GM21526 (cell line): ENCODE measurements around the gene BMPR1B.
"Not testable (repeated sequence)": the region's sequence is repeated elsewhere in the genome, so short reads cannot be mapped to it uniquely, and the experiment has no call there.

Source experiments
- ATAC-seq: cut with Tn5 transposase; IDR thresholded peaks from one replicate; pipeline ENCODE4 v1.9.1; 2021; ENCODE audit warnings: moderate library complexity; ENCODE audit not compliant: unreplicated experiment, low FRiP score

BMPR1B gene

DNA sequence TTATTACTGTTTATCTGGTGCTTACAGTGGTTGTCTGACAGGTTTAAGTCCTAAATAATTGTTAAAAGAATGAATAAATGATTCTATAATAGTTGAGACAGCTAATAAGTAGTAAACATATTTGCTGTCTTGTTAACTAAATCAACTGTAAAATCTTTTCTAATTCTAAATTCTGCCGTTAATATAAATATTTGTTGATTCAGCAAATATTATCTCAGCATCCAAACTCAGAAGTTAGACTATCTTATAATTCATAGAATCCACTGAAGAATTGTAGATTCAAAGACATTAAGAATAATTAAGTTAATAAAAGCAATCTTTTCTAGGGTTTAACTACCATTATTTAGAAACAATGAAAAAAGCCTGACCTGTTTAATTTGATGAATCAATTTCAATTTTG is 256.3 kb downstream of the BMPR1B start:
- ATAC-seq = no peak

GRCh38 chr4:95017305-95018064 is 259.7 kb downstream of the BMPR1B start:
- ATAC-seq = no peak

DNA sequence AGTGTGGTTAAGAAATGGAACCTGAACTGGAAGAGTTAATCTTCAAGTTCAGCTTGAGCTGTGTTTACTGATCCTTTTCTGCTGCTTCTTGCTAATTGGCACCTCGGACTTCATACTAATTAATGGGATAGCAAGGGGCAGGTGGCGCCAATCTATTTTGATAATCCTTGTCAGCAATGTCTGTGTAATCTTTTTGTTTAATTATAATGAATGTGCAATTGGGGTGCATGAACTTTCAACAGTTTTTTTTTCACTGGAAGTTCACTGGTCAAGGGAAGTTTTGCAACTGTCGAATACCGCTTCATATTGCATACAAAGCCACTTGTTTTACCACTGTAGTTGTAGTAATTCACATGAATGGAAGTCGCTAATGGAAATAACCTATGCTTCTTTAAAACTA is 261.0 kb downstream of the BMPR1B start:
- no peak for ATAC-seq

GRCh38 chr4:95020521-95020920 is 262.8 kb downstream of the BMPR1B start:
- ATAC-seq = no peak

DNA sequence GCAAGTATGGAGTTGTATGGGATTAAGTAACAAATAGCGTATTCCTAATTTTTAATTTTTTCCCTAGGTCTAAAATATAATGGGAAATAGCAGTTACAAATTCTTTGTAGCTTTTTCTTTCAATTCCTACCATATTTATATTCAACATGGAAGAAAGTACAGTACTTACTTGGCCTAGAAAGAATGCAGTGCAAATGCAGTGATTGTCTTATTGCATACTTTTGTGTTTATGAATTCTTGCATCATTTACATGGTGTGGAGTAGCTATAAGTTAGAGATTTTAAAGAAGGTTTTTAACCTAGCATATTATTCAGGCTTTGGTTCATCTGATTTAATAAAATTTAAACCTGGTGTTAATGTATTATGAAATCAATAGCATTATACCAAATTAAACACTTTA is 263.3 kb downstream of the BMPR1B start:
- ATAC-seq = no peak

- ATAC-seq = no peak
These were observed 265.4 kb downstream of the BMPR1B start for GRCh38 chr4:95023110-95023509.

DNA sequence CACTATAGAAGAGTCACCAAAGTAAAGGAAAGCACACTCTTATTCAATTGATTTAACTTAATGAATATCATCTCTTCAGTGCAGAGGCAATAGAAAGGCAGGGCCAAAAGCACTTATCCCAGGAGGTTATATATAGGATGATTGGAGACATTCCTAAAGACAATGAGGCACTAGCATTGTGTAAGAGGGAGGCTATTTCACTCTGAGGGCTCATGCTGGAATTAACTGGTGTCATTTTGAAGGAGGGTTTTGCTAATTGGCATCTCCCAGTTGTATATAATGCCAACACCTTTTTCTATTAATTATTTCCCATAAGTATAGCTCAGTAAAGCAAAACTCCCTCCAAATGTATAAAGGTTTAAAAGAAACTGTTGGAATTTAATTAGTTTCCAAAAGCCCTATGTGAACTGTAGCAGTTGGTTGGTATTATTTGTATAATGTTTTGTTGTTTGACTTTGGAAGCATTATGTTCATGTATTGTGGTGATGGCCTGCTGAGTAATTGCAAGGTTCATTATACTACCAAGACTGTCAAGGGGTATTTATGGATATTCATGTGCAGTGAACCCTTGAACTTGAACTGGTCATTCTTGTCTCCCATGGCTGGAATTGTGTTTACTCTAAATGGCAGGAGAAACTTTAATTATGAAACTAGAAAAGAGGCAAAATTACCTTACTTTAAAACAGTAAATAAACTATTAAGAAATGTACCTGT is 270.3 kb downstream of the BMPR1B start:
- ATAC-seq = no peak

- ATAC-seq = no peak
These were observed 281.0 kb downstream of the BMPR1B start for GRCh38 chr4:95038791-95039190.

DNA sequence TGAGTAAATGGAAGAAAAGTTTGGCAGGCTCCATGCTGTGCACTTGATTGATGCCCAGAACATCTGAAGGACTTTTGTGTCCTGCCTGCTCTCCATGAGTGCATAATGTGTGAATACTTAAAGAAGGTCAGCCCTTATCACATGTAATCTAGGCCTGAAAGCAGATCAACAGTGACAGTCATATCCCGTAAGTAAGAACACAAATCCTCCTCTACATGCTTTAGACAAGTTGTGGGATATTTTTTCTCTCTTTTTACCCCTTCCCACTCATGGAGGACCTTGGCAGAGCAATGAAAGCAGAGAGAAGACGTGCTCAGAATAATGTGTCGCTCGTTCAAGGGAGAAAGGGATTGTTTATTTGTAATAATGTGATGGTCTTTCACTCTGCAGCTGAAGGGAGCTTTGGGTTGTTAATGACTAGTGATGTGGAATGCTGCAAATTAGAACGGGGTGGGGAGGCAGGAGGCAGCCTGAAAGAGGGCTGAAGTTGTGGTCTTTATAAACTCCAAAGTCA is 286.6 kb downstream of the BMPR1B start:
- ATAC-seq = no peak

DNA sequence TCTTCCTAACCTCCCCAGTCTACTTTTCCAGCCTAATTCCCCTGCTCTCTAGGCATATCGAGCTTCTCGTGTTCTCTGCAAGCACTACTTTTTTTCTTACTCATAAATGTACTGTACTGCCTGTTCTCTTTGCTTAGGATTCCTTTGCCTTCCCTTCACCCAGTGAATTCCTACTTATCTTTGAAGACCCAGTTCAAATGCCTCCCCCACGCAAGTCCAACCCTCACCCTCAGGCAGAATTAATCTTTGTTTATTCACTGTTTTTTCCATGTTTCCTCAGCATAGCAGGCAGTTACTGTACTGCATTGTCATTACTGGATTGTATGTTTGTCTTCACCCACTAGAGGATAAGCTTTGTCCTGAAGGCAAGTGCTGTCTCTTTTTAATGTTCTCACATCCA is 287.7 kb downstream of the BMPR1B start:
- no peak for ATAC-seq

DNA sequence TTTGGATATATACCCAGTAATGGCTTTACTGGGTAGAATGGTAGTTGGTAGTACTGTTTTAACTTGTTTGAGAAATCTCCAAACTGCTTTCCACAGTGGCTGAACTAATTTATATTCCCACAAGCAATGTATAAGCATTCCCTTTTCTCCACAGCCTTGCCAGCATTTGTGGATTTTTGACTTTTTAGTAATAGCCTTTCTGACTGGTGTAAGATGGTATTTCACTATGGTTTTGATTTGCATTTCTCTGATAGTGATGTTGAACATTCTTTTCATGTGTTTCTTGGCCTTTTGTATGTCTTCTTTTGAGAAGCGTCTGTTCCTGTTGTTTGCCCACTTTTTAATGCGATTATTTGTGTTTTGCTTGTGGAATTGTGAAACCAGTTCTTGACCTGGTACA is 290.5 kb downstream of the BMPR1B start:
- ATAC-seq = no peak

DNA sequence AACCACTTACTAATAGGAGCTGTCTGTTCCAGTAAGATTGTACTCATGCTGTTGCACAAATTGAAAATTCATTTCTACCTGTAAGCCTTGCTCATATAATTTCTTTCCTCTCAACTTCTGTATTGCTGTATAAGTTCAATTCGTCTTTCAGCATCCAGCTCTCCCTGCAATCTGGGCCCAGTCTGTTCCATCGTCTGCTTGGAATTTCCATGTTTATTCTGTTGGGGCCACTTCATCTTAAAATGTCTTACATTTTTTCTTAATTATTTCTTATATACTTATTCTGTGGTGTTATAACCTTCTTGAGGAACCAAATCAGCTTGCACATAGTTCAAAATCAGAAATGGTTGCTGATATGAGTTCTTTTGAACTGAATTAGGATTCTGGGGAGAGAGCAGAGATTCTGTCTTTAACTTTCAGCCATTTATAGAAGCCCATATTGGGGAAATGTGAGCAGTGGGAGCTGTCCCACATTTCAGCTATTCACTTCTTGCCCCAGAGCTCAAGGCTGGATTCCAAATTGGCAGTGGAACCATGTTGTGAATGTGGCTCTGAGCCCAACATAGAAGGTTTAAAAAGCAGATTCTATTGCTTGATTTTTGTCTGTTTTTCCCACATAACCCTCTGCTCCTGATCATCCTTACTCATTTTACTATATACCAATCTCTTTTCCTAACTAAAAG is 291.9 kb downstream of the BMPR1B start:
- no peak for ATAC-seq

- no peak for ATAC-seq
These were observed 293.4 kb downstream of the BMPR1B start for GRCh38 chr4:95050980-95051701.

GRCh38 chr4:95051702-95052020 is 293.9 kb downstream of the BMPR1B start:
- ATAC-seq = no peak

DNA sequence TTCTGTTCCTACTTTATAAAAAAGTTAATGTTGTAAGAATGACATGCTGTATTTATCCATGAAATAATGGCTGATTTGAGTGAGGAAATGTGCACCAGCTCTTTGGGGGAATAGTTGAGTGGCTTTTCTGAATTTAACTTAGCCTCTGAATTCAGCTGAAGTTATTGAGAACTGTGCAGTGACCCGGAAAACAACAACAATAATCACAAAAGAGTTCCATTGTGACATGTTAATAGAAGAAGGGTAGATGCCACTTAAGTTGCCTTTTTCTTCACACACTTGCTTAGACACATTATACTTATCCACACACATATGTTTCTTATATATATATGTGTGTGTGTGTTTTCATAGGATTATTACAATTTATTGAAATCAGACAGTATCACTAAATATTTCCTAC is 301.2 kb downstream of the BMPR1B start:
- no peak for ATAC-seq

GRCh38 chr4:95059663-95060062 is 301.9 kb downstream of the BMPR1B start:
- ATAC-seq = no peak

DNA sequence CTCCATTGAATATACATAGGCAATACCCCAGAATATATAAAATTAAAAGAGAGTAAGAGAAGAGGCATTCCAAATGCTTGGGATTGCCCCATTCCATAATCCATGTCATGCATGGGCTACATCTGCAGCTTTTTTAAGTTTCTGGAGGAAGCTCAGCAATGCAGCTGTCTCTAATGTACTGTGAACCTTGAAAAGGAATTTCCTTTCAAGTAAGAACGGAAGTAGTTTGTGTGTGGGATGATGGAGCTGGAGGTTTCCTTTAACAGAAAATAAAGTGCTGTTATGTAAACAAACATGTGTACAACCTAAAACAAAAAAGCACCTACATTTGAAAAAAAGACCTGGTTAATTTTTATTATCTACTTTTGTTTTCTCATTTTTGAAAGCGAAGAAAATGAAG is 303.5 kb downstream of the BMPR1B start:
- ATAC-seq = no peak

- not testable (repeated sequence) for ATAC-seq
These were observed 304.0 kb downstream of the BMPR1B start for GRCh38 chr4:95061801-95062200.

- no peak for ATAC-seq
These were observed 308.3 kb downstream of the BMPR1B start for GRCh38 chr4:95066050-95066449.

GRCh38 chr4:95068401-95068800 is 310.6 kb downstream of the BMPR1B start:
- no peak for ATAC-seq
